ENCODE results near the gene FBXL7. TPM values are rescaled to one million over a fixed set of nuclear protein-coding genes. Genes with fewer than 3 reads are reported as not detected.

FBXL7 gene
- total RNA-seq, 1 donor from 2014 or later = 4.4 TPM

- H3K4me3 ChIP-seq (ENCODE audit: low read depth, low read length) = no peak overlapping the region
- H3K36me3 ChIP-seq (ENCODE audit: control insufficient read depth, insufficient read depth, low read length) = no peaks in the 10 kb centered on the region
- TF ChIP-seq CTCF (IDR thresholded peaks at IDR 0.05; ENCODE audit: insufficient read depth, low read length, poor library complexity, severe bottlenecking) = no peak
- no peaks in the 10 kb centered on the region for H3K27me3 ChIP-seq (ENCODE audit: control insufficient read depth, insufficient read depth, low read length)
- no peak for DNase-seq (ENCODE audit: low read depth)
These were observed 257.1 kb downstream of the FBXL7 start for GRCh38 chr5:15757103-15757502.

- no peaks in the 10 kb centered on the region for H3K36me3 ChIP-seq (ENCODE audit: control insufficient read depth, insufficient read depth, low read length)
- no peak for DNase-seq (ENCODE audit: low read depth)
- H3K4me3 ChIP-seq (ENCODE audit: low read depth, low read length) = no peak overlapping the region
- H3K27me3 ChIP-seq (ENCODE audit: control insufficient read depth, insufficient read depth, low read length) = no peaks in the 10 kb centered on the region
- TF ChIP-seq CTCF (IDR thresholded peaks at IDR 0.05; ENCODE audit: insufficient read depth, low read length, poor library complexity, severe bottlenecking) = no peak
These were observed 257.6 kb downstream of the FBXL7 start for GRCh38 chr5:15757619-15758018.

- no peaks in the 10 kb centered on the region for H3K36me3 ChIP-seq (ENCODE audit: control insufficient read depth, insufficient read depth, low read length)
- no peak overlapping the region for H3K4me3 ChIP-seq (ENCODE audit: low read depth, low read length)
- no peak for TF ChIP-seq CTCF (IDR thresholded peaks at IDR 0.05; ENCODE audit: insufficient read depth, low read length, poor library complexity, severe bottlenecking)
- no peak for DNase-seq (ENCODE audit: low read depth)
- H3K27me3 ChIP-seq (ENCODE audit: control insufficient read depth, insufficient read depth, low read length) = no peaks in the 10 kb centered on the region
These were observed 262.7 kb downstream of the FBXL7 start for GRCh38 chr5:15762668-15763067.

GRCh38 chr5:15763754-15764153 is 263.8 kb downstream of the FBXL7 start:
- DNase-seq (ENCODE audit: low read depth) = no peak
- Histone ChIP-seq H3K36me3 (ENCODE audit: control insufficient read depth, insufficient read depth, low read length) (no peaks in the 10 kb centered on the region), H3K4me3 (ENCODE audit: low read depth, low read length) (no peak overlapping the region), H3K27me3 (ENCODE audit: control insufficient read depth, insufficient read depth, low read length) (no peaks in the 10 kb centered on the region)
- no peak for TF ChIP-seq CTCF (IDR thresholded peaks at IDR 0.05; ENCODE audit: insufficient read depth, low read length, poor library complexity, severe bottlenecking)

GRCh38 chr5:15768936-15769335 is 269.0 kb downstream of the FBXL7 start:
- no peak for DNase-seq (ENCODE audit: low read depth)

More at GRCh38 chr5:15768936-15769335, 269.0 kb downstream of the FBXL7 start:
- Histone ChIP-seq H3K4me3 (ENCODE audit: low read depth, low read length) (no peak overlapping the region), H3K27me3 (ENCODE audit: control insufficient read depth, insufficient read depth, low read length) (no peaks in the 10 kb centered on the region), H3K36me3 (ENCODE audit: control insufficient read depth, insufficient read depth, low read length) (no peaks in the 10 kb centered on the region)
- TF ChIP-seq CTCF (IDR thresholded peaks at IDR 0.05; ENCODE audit: insufficient read depth, low read length, poor library complexity, severe bottlenecking) = no peak

All from kidney epithelial cell (primary cell).